Nephron progenitor cell (in vitro differentiated cells): ENCODE data around the gene INHBA.

Source experiments
- DNase-seq: peaks from one replicate; pipeline ENCODE4 v3.0.0; 2021
- H3K27ac Mint-ChIP-seq: 2 replicates; pipeline ENCODE4 v1.8.0; 2021; ENCODE audit warnings: mild to moderate bottlenecking, moderate library complexity, mixed read lengths
- H3K27me3 Mint-ChIP-seq: 2 replicates; pipeline ENCODE4 v1.8.0; 2021; ENCODE audit warnings: mild to moderate bottlenecking, low read depth, mixed read lengths; ENCODE audit not compliant: poor library complexity
- H3K36me3 Mint-ChIP-seq: 2 replicates; pipeline ENCODE4 v1.8.0; 2021; ENCODE audit warnings: low read depth, mixed read lengths
- H3K4me1 Mint-ChIP-seq: 2 replicates; pipeline ENCODE4 v1.8.0; 2021; ENCODE audit warnings: mixed read lengths
- H3K4me3 Mint-ChIP-seq: 2 replicates; pipeline ENCODE4 v1.8.0; 2021; ENCODE audit warnings: mild to moderate bottlenecking, moderate library complexity, mixed read lengths
- H3K9me3 Mint-ChIP-seq: 2 replicates; pipeline ENCODE4 v1.8.0; 2021; ENCODE audit warnings: mild to moderate bottlenecking, moderate library complexity, mixed read lengths
- CTCF ChIP-seq: fragments of 200-600 bp; sonication (generic); IDR thresholded peaks from 2 replicates; pipeline ENCODE4 v1.5.0; 2021; ENCODE audit warnings: antibody characterized with exemption

Gene INHBA

GRCh38 chr7:41720886-41721285 lies 18.0 kb upstream of the INHBA start:
- no peak for TF ChIP-seq CTCF
- DNase-seq, result no peak
- Mint-ChIP-seq H3K27ac (no peak overlapping the region), H3K27me3 (peaks cover 4% of the 10 kb centered on the region), H3K4me3 (no peak overlapping the region), H3K36me3 (no peaks in the 10 kb centered on the region), H3K4me1 (peaks cover 22% of the 10 kb centered on the region), H3K9me3 (peaks cover 6% of the 10 kb centered on the region)

DNA sequence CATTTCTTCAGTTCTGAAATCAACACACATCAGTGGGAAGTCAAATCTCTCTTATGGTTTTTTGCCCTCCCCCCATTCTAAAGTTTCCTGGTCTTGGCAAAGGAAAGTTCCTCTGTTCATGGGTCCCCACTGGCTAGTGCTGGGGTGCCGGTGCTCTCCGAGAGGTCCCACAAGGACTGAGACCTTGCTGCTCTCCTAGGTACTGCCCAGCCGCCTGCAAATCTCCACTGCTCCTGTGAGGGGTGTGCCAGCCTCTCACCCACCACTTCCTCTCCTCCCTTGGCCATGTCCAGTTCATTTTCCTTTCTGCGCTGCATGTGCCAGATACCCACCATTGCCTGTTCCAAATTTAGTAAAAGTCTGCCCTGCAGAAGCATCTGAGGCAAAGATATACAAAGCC lies 17.2 kb upstream of the INHBA start:
- H3K9me3 Mint-ChIP-seq, result peaks cover 6% of the 10 kb centered on the region
- H3K36me3 Mint-ChIP-seq, result no peaks in the 10 kb centered on the region
- H3K4me1 Mint-ChIP-seq, result peaks cover 14% of the 10 kb centered on the region
- no peak overlapping the region for H3K27ac Mint-ChIP-seq
- DNase-seq, result no peak
- TF ChIP-seq CTCF, result no peak
- no peak overlapping the region for H3K4me3 Mint-ChIP-seq
- H3K27me3 Mint-ChIP-seq, result peaks cover 3% of the 10 kb centered on the region

- Mint-ChIP-seq H3K36me3 (no peaks in the 10 kb centered on the region), H3K27ac (no peak overlapping the region), H3K9me3 (no peaks in the 10 kb centered on the region), H3K27me3 (peaks cover 3% of the 10 kb centered on the region), H3K4me3 (no peak overlapping the region), H3K4me1 (no peaks in the 10 kb centered on the region)
- no peak for DNase-seq
- no peak for TF ChIP-seq CTCF
Measured at GRCh38 chr7:41716691-41717090, 13.8 kb upstream of the INHBA start.

DNA sequence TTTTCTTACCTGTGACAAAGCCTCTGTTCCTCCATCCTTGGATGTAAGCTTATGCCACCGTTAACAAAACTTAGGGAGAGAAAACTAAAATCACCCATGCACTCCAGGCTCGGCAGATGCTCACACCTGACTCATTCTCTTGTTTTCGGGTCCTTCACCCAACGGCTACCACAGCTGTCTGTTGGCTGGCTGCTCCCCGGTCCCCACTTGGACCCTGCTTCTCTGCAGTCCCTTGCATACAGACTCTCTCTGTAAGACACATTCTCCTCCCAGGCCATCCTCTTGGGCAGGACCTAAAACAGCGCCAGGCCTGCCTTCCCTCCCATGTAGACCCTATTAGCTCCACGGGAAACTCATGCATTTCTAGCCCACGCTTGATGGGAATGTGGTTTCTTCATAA lies 12.1 kb upstream of the INHBA start:
- H3K36me3 Mint-ChIP-seq, result no peaks in the 10 kb centered on the region
- TF ChIP-seq CTCF, result no peak
- H3K4me1 Mint-ChIP-seq, result no peaks in the 10 kb centered on the region

GRCh38 chr7:41711283-41712064 lies 8.6 kb upstream of the INHBA start:
- H3K4me3 Mint-ChIP-seq, result no peak overlapping the region
- peaks cover 15% of the 10 kb centered on the region for H3K27me3 Mint-ChIP-seq
- H3K4me1 Mint-ChIP-seq, result peaks cover 7% of the 10 kb centered on the region
- peak; percentile 50 for TF ChIP-seq CTCF
- peak; percentile 51 for DNase-seq
- H3K36me3 Mint-ChIP-seq, result no peaks in the 10 kb centered on the region
- H3K9me3 Mint-ChIP-seq, result no peaks in the 10 kb centered on the region
- H3K27ac Mint-ChIP-seq, result no peak overlapping the region

More for the DNA sequence above, 12.1 kb upstream of the INHBA start:
- peaks cover 8% of the 10 kb centered on the region for H3K27me3 Mint-ChIP-seq
- DNase-seq, result no peak
- H3K9me3 Mint-ChIP-seq, result no peaks in the 10 kb centered on the region
- no peak overlapping the region for H3K27ac Mint-ChIP-seq
- no peak overlapping the region for H3K4me3 Mint-ChIP-seq

- Mint-ChIP-seq H3K27me3 (peaks cover 21% of the 10 kb centered on the region), H3K9me3 (no peaks in the 10 kb centered on the region), H3K4me3 (no peak overlapping the region), H3K36me3 (no peaks in the 10 kb centered on the region), H3K4me1 (peaks cover 13% of the 10 kb centered on the region), H3K27ac (no peak overlapping the region)
- no peak for TF ChIP-seq CTCF
- no peak for DNase-seq
Measured at GRCh38 chr7:41710838-41711237, 7.9 kb upstream of the INHBA start.
